Right lobe of liver (tissue), 6 donors: ENCODE measurements around the gene ZNF488. TPM values are rescaled to one million over a fixed set of nuclear protein-coding genes. Genes with fewer than 3 reads are reported as not detected.

Source experiments
- ATAC-seq, 4 donors: fragments of 200-7000 bp; cut with Tn5 transposase; one replicate each; pipeline ENCODE4 v1.9.1; 2020; ENCODE audit warnings: mild to moderate bottlenecking in 4 of 4, moderate library complexity in 4 of 4
- DNase-seq, 3 donors: peaks; one replicate each; pipeline ENCODE4 v3.0.0-alpha.2; 2020
- H3K27ac ChIP-seq, 3 donors: fragments of 200-600 bp; one replicate each; pipeline ENCODE4 v1.8.0; 2022
- H3K27me3 ChIP-seq, 2 donors: fragments of 200-600 bp; one replicate each; pipeline ENCODE4 v1.8.0; 2022
- H3K36me3 ChIP-seq, 4 donors: fragments of 200-600 bp; sonication (generic) in 1 of 4; one replicate each; pipeline versions ENCODE4 v1.5.1 to v1.8.0; 2017 to 2022; ENCODE audit warnings: control low read depth in 1 of 4
- H3K4me1 ChIP-seq, 4 donors: fragments of 200-600 bp; sonication (generic) in 1 of 4; one replicate each; pipeline versions ENCODE4 v1.5.1 to v1.8.0; 2017 to 2022; ENCODE audit warnings: control low read depth in 1 of 4
- H3K4me3 ChIP-seq, 3 donors: fragments of 200-600 bp; one replicate each; pipeline ENCODE4 v1.8.0; 2022
- H3K9me3 ChIP-seq, 4 donors: fragments of 200-600 bp; sonication (generic) in 1 of 4; one replicate each; pipeline versions ENCODE4 v1.5.1 to v1.8.0; 2017 to 2022; ENCODE audit warnings: control low read depth in 1 of 4
- CTCF ChIP-seq, 4 donors: fragments of 200-600 bp in 3 of 4; fragments of 450-650 bp in 1 of 4; IDR thresholded peaks; one replicate each; pipeline versions ENCODE4 v1.5.1 to v1.8.0; 2016 to 2022; ENCODE audit warnings: antibody characterized with exemption in 4 of 4, mild to moderate bottlenecking in 2 of 4
- POLR2A ChIP-seq: fragments of 450-650 bp; IDR thresholded peaks from one replicate; pipeline ENCODE4 v1.6.1; 2017; ENCODE audit warnings: antibody characterized with exemption, mild to moderate bottlenecking
- WGBS: methylation state at CpG from one replicate; pipeline ENCODE4 v1.1.6; 2018; ENCODE audit warnings: low coverage, low lambda C conversion rate; ENCODE audit not compliant: insufficient coverage; ENCODE audit errors: missing lambda C conversion rate; 5-methylcytosine and 5-hydroxymethylcytosine counted together
- intact Hi-C, 2 donors: fragments of 100-400 bp; cut with DNase I; formaldehyde crosslinking; loops; one replicate each; pipeline versions ENCODE4 v1.11.2 to v1.14.1; 2022
- total RNA-seq, 6 experiments: library from RNA; depleted of rRNA in 2 of 6; stranded (reverse); fragments of >200 nt in 2 of 6; fragmentation: NEBNext Ultra II Directional in 3 of 6; extraction: Animal tissue kit (Norgen Biotek cat#: 25700) in 3 of 6; gene quantifications; one replicate each; pipeline versions ENCODE4 v1.1.0 to v1.2.4, GENCODE V29; 2016 to 2023
- donor health status: DM: no; HTN: yes; CAD: no.
- donor health status: DM: no; HTN: no; CAD: no.
- donor health status: DM: no; HTN: no; CAD: no.
- donor health status: DM: no; HTN: yes; CAD: no.
- donor health status: DM: no; HTN: yes; CAD: no.

ZNF488 gene
- total RNA-seq, 6 experiments from 2014 or later: not detected

GRCh38 chr10:47374611-47375536, 9.2 kb downstream of the ZNF488 start:
- WGBS: 67% methylated on average over 9 of the region's 12 CpGs
- ATAC-seq (no peak), DNase-seq (peak in 1 of 3 donors; percentile 28)
- Histone ChIP-seq H3K4me1 (no peaks in the 10 kb centered on the region), H3K27me3 (no peaks in the 10 kb centered on the region), H3K4me3 (no peak overlapping the region), H3K9me3 (no peaks in the 10 kb centered on the region), H3K27ac (no peak overlapping the region), H3K36me3 (no peaks in the 10 kb centered on the region)
- intact Hi-C loops: no loop called here
- TF ChIP-seq CTCF (IDR thresholded peaks at IDR 0.05): no peak
- no peak for TF ChIP-seq POLR2A

- Histone ChIP-seq H3K27me3 (no peaks in the 10 kb centered on the region), H3K4me3 (no peak overlapping the region), H3K4me1 (no peaks in the 10 kb centered on the region), H3K36me3 (no peaks in the 10 kb centered on the region), H3K27ac (no peak overlapping the region), H3K9me3 (no peaks in the 10 kb centered on the region)
- DNase-seq (peak in 1 of 3 donors; percentile 23), ATAC-seq (no peak)
- 60% methylated on average over 3 of the region's 6 CpGs for WGBS
- intact Hi-C loops: no loop called here
- TF ChIP-seq POLR2A: no peak
- TF ChIP-seq CTCF (IDR thresholded peaks at IDR 0.05): no peak
These were observed 11.4 kb downstream of the ZNF488 start for GRCh38 chr10:47372726-47373125.

- Histone ChIP-seq H3K4me1 (no peaks in the 10 kb centered on the region), H3K4me3 (no peak overlapping the region), H3K36me3 (no peaks in the 10 kb centered on the region), H3K27ac (no peak overlapping the region), H3K9me3 (no peaks in the 10 kb centered on the region), H3K27me3 (no peaks in the 10 kb centered on the region)
- ATAC-seq: no peak
- intact Hi-C loops: no loop called here
- peak in 1 of 3 donors; percentile 12 for DNase-seq
- WGBS: 67% methylated on average over 5 of the region's 7 CpGs
- no peak for TF ChIP-seq CTCF (IDR thresholded peaks at IDR 0.05)
- TF ChIP-seq POLR2A: no peak
These were observed 12.2 kb downstream of the ZNF488 start for GRCh38 chr10:47371629-47372485.

- no peak for ATAC-seq
- intact Hi-C loops: no loop called here
These were observed 13.2 kb downstream of the ZNF488 start for GRCh38 chr10:47370878-47371277.

More at GRCh38 chr10:47370878-47371277, 13.2 kb downstream of the ZNF488 start:
- H3K27ac ChIP-seq: no peak overlapping the region
- DNase-seq: peak in 1 of 3 donors; percentile 22
- H3K9me3 ChIP-seq: no peaks in the 10 kb centered on the region
- no peak overlapping the region for H3K4me3 ChIP-seq
- H3K4me1 ChIP-seq: no peaks in the 10 kb centered on the region
- TF ChIP-seq CTCF (IDR thresholded peaks at IDR 0.05) (no peak), POLR2A (no peak)
- no peaks in the 10 kb centered on the region for H3K36me3 ChIP-seq
- 88% methylated on average over 7 of the region's 7 CpGs for WGBS
- no peaks in the 10 kb centered on the region for H3K27me3 ChIP-seq
